Thyroid gland (tissue), 4 donors: ENCODE results near the gene TSHZ1.

Experiments
- CTCF ChIP-seq, 6 experiments: fragments of 200-600 bp in 3 of 6; fragments of 450-650 bp in 3 of 6; sonication (generic) in 3 of 6; IDR thresholded peaks; one replicate each; pipeline ENCODE4 v1.5.1; 2016 to 2019; ENCODE audit warnings: antibody characterized with exemption in 6 of 6, mild to moderate bottlenecking in 2 of 6, inconsistent platforms in 1 of 6, moderate library complexity in 1 of 6
- POLR2A ChIP-seq, 2 donors: fragments of 450-650 bp; IDR thresholded peaks; one replicate each; pipeline ENCODE4 v1.6.1; 2017; ENCODE audit warnings: antibody characterized with exemption in 2 of 2, mild to moderate bottlenecking in 2 of 2, moderate library complexity in 1 of 2

GRCh38 chr18:75167759-75168618 lies 42.6 kb upstream of the TSHZ1 start:
- TF ChIP-seq CTCF (IDR thresholded peaks at IDR 0.05) = no peak
- TF ChIP-seq POLR2A (IDR thresholded peaks at IDR 0.05) = peak in 1 of 2 donors; percentile 37
